HepG2 (cell line): Measurements from ENCODE around the gene AP2B1. TPM values are rescaled to one million over a fixed set of nuclear protein-coding genes. Genes with fewer than 3 reads are reported as not detected.

Source experiments
- HNF4G ChIP-seq, 2 experiments: sonication (generic) in 1 of 2; formaldehyde crosslinking in 1 of 2; IDR thresholded peaks; 2 replicates each; pipeline versions ENCODE4 v1.4.0 to v1.6.1; 2011 to 2020; ENCODE audit warnings: borderline replicate concordance in 2 of 2, low read depth in 2 of 2, mild to moderate bottlenecking in 2 of 2, low read length in 1 of 2, missing genetic modification reagents in 1 of 2, moderate library complexity in 1 of 2
- PHF21A ChIP-seq: sonication (generic); formaldehyde crosslinking; IDR thresholded peaks from 2 replicates; pipeline ENCODE4 v1.5.0; 2020; ENCODE audit warnings: mild to moderate bottlenecking, missing genetic modification reagents
- RFX1 ChIP-seq: fragments of 450-650 bp; IDR thresholded peaks from 2 replicates; pipeline ENCODE4 v1.6.1; 2017
- SRSF1 ChIP-seq: fragments of 200-400 bp; formaldehyde crosslinking; optimal IDR thresholded peaks from 2 replicates; pipeline ENCODE3; 2017; ENCODE audit warnings: mild to moderate bottlenecking, low read depth, low read length, moderate library complexity
- ZNF230 ChIP-seq: sonication (generic); formaldehyde crosslinking; IDR thresholded peaks from 2 replicates; pipeline ENCODE4 v1.4.0; 2020; ENCODE audit warnings: mild to moderate bottlenecking, missing genetic modification reagents
- ZNF24 ChIP-seq: fragments of 450-650 bp; IDR thresholded peaks from 2 replicates; pipeline ENCODE4 v1.6.1; 2017; ENCODE audit warnings: antibody characterized with exemption, mild to moderate bottlenecking
- ZNF274 ChIP-seq: sonication (generic); formaldehyde crosslinking; IDR thresholded peaks from 2 replicates; pipeline ENCODE4 v1.5.1; 2020; ENCODE audit warnings: mild to moderate bottlenecking, missing genetic modification reagents
- ZNF354B ChIP-seq: sonication (generic); formaldehyde crosslinking; IDR thresholded peaks from 2 replicates; pipeline ENCODE4 v1.8.0; 2022; ENCODE audit warnings: mild to moderate bottlenecking, missing genetic modification reagents
- ZNF644 ChIP-seq: IDR thresholded peaks from 2 replicates; pipeline ENCODE4 v1.6.1; 2016; ENCODE audit warnings: low read depth
- ZNF766 ChIP-seq: sonication (generic); formaldehyde crosslinking; IDR thresholded peaks from 2 replicates; pipeline ENCODE4 v1.5.0; 2020; ENCODE audit warnings: missing genetic modification reagents, borderline replicate concordance
- polyA plus RNA-seq, 8 experiments: library from polyadenylated mRNA; depleted of rRNA in 3 of 8; stranded (reverse) in 7 of 8; unstranded in 1 of 8; fragments of >200 nt; fragmentation: Illumina TruSeq in 4 of 8; extraction: Trizol in 4 of 8; gene quantifications; 2 replicates each; pipeline versions ENCODE4 v1.2.1 to v1.2.3, GENCODE V29; 2011 to 2016; ENCODE audit warnings: low read depth in 4 of 8, missing spikeins in 1 of 8, mixed read lengths in 1 of 8; ENCODE audit not compliant: insufficient read depth in 1 of 8
- total RNA-seq, 5 experiments: library from RNA; depleted of rRNA; stranded (reverse); fragments of >200 nt; fragmentation: Illumina TruSeq; extraction: Trizol; gene quantifications; 2 replicates each; pipeline ENCODE4 v1.2.3, GENCODE V29; 2016; ENCODE audit warnings: low read depth in 1 of 5
- TF ChIP-seq, protein P1 (sequence below): sonication (generic); formaldehyde crosslinking; conservative IDR thresholded peaks from 2 replicates; pipeline ENCODE4 v1.4.0; 2020; ENCODE audit warnings: mild to moderate bottlenecking, missing genetic modification reagents, moderate library complexity
- TF ChIP-seq, protein P2 (sequence below): sonication (generic); formaldehyde crosslinking; IDR thresholded peaks from 2 replicates; pipeline ENCODE4 v1.4.0; 2020; ENCODE audit warnings: missing genetic modification reagents; ENCODE audit errors: not compliant biosample characterization
- TF ChIP-seq, protein P3 (sequence below): sonication (generic); formaldehyde crosslinking; IDR thresholded peaks from 2 replicates; pipeline ENCODE4 v1.5.0; 2020; ENCODE audit warnings: mild to moderate bottlenecking, missing genetic modification reagents, borderline replicate concordance
- TF ChIP-seq, protein P4 (sequence below): IDR thresholded peaks from 2 replicates; pipeline ENCODE4 v1.6.1; 2012; ENCODE audit warnings: inconsistent platforms
- TF ChIP-seq, protein P5 (sequence below): IDR thresholded peaks from 2 replicates; pipeline ENCODE4 v1.6.1; 2016; ENCODE audit warnings: missing compliant biosample characterization, missing genetic modification reagents, borderline replicate concordance
- TF ChIP-seq, protein P6 (sequence below): sonication (generic); formaldehyde crosslinking; IDR thresholded peaks from 2 replicates; pipeline ENCODE4 v1.4.0; 2020; ENCODE audit warnings: missing genetic modification reagents

AP2B1 gene
- total and polyA plus RNA-seq, 2 of the 13 experiments (the other 11 are each of a cell fraction or from before 2014, with no cell fraction given): 23.8 to 71.3 TPM

DNA sequence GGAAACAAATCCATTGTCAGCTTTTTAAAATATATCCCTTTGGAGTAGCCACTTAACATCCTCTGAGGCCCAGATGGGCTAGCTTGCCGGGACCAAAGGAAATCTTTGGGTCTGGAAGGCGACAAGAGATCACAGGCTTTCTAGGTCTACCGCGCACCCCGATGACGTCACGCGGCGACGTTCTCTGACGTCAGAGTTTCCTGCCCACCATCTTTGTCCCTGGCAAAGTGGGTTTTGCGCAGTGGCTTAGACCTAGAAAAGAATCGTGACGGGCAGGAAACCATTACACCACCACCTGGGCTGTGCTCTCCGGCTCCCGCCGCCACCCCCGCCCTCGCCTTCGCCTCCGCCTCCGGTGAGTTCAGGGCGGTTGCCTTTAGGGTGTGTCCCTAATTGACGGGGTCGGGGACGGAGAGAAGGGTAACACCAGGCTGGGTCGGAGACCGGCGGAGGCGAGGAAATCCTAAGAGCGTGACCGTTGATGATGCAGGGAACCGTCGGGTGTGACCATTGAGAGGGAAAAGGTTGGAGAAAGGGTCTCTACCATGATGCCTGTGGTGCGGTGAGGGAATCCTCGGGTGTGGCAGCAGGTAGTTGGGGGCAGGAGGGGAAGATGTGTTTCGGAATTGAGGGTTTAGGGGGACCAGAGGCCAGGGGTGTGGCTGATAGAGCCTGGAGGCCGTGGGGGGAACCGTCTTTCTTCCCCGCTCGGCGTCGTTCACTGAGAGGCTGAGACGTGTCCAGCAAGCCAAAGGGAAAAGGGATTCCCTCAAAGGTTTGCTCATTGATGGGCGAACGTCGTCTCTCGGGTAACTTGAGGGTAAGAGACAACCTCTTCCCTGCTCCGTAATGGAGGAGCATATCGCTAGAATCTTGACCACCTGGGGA is at the start of gene AP2B1 (continued):
- TF ChIP-seq, protein P1, sequence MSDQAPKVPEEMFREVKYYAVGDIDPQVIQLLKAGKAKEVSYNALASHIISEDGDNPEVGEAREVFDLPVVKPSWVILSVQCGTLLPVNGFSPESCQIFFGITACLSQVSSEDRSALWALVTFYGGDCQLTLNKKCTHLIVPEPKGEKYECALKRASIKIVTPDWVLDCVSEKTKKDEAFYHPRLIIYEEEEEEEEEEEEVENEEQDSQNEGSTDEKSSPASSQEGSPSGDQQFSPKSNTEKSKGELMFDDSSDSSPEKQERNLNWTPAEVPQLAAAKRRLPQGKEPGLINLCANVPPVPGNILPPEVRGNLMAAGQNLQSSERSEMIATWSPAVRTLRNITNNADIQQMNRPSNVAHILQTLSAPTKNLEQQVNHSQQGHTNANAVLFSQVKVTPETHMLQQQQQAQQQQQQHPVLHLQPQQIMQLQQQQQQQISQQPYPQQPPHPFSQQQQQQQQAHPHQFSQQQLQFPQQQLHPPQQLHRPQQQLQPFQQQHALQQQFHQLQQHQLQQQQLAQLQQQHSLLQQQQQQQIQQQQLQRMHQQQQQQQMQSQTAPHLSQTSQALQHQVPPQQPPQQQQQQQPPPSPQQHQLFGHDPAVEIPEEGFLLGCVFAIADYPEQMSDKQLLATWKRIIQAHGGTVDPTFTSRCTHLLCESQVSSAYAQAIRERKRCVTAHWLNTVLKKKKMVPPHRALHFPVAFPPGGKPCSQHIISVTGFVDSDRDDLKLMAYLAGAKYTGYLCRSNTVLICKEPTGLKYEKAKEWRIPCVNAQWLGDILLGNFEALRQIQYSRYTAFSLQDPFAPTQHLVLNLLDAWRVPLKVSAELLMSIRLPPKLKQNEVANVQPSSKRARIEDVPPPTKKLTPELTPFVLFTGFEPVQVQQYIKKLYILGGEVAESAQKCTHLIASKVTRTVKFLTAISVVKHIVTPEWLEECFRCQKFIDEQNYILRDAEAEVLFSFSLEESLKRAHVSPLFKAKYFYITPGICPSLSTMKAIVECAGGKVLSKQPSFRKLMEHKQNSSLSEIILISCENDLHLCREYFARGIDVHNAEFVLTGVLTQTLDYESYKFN (CRISPR knock-in tag): 0 out of 2 replicates have a peak, but pooled peaks have one; percentile 45
- TF ChIP-seq RFX1 (no peak), ZNF24 (no peak), ZNF354B (CRISPR knock-in tag) (no peak), SRSF1 (peak; percentile 50), ZNF644 (CRISPR knock-in tag) (peak; percentile 77), ZNF274 (no peak), ZNF230 (no peak), HNF4G (IDR thresholded peaks at IDR 0.05; ENCODE audit: borderline replicate concordance, low read depth, low read length) (no peak; the same call in 1 of the 2 replicates), HNF4G (CRISPR knock-in tag; IDR thresholded peaks at IDR 0.05; ENCODE audit: borderline replicate concordance, low read depth) (peak; percentile 32; the same call in 1 of the 2 replicates), PHF21A (0 out of 2 replicates have a peak, but pooled peaks have one; percentile 40), ZNF766 (CRISPR knock-in tag) (no peak)
- TF ChIP-seq, protein P2, sequence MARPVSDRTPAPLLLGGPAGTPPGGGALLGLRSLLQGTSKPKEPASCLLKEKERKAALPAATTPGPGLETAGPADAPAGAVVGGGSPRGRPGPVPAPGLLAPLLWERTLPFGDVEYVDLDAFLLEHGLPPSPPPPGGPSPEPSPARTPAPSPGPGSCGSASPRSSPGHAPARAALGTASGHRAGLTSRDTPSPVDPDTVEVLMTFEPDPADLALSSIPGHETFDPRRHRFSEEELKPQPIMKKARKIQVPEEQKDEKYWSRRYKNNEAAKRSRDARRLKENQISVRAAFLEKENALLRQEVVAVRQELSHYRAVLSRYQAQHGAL (CRISPR knock-in tag): no peak
- TF ChIP-seq, protein P3, sequence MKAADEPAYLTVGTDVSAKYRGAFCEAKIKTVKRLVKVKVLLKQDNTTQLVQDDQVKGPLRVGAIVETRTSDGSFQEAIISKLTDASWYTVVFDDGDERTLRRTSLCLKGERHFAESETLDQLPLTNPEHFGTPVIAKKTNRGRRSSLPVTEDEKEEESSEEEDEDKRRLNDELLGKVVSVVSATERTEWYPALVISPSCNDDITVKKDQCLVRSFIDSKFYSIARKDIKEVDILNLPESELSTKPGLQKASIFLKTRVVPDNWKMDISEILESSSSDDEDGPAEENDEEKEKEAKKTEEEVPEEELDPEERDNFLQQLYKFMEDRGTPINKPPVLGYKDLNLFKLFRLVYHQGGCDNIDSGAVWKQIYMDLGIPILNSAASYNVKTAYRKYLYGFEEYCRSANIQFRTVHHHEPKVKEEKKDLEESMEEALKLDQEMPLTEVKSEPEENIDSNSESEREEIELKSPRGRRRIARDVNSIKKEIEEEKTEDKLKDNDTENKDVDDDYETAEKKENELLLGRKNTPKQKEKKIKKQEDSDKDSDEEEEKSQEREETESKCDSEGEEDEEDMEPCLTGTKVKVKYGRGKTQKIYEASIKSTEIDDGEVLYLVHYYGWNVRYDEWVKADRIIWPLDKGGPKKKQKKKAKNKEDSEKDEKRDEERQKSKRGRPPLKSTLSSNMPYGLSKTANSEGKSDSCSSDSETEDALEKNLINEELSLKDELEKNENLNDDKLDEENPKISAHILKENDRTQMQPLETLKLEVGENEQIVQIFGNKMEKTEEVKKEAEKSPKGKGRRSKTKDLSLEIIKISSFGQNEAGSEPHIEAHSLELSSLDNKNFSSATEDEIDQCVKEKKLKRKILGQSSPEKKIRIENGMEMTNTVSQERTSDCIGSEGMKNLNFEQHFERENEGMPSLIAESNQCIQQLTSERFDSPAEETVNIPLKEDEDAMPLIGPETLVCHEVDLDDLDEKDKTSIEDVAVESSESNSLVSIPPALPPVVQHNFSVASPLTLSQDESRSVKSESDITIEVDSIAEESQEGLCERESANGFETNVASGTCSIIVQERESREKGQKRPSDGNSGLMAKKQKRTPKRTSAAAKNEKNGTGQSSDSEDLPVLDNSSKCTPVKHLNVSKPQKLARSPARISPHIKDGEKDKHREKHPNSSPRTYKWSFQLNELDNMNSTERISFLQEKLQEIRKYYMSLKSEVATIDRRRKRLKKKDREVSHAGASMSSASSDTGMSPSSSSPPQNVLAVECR (CRISPR knock-in tag): peak; percentile 91; the same call in 1 of the 2 replicates
- TF ChIP-seq, protein P4, sequence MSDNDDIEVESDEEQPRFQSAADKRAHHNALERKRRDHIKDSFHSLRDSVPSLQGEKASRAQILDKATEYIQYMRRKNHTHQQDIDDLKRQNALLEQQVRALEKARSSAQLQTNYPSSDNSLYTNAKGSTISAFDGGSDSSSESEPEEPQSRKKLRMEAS: no peak
- TF ChIP-seq, protein P5, sequence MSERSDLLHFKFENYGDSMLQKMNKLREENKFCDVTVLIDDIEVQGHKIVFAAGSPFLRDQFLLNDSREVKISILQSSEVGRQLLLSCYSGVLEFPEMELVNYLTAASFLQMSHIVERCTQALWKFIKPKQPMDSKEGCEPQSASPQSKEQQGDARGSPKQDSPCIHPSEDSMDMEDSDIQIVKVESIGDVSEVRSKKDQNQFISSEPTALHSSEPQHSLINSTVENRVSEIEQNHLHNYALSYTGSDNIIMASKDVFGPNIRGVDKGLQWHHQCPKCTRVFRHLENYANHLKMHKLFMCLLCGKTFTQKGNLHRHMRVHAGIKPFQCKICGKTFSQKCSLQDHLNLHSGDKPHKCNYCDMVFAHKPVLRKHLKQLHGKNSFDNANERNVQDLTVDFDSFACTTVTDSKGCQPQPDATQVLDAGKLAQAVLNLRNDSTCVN (CRISPR knock-in tag): no peak; the same call in 1 of the 2 replicates
- TF ChIP-seq, protein P6, sequence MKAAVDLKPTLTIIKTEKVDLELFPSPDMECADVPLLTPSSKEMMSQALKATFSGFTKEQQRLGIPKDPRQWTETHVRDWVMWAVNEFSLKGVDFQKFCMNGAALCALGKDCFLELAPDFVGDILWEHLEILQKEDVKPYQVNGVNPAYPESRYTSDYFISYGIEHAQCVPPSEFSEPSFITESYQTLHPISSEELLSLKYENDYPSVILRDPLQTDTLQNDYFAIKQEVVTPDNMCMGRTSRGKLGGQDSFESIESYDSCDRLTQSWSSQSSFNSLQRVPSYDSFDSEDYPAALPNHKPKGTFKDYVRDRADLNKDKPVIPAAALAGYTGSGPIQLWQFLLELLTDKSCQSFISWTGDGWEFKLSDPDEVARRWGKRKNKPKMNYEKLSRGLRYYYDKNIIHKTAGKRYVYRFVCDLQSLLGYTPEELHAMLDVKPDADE (CRISPR knock-in tag): no peak
